Liver (tissue), 9 donors: ENCODE measurements around the gene SOX5. TPM values are rescaled to one million over a fixed set of nuclear protein-coding genes. Genes with fewer than 3 reads are reported as not detected.

Experiments used
- DNase-seq: peaks from one replicate; pipeline ENCODE4 v3.0.0-alpha.2; 2017; ENCODE audit warnings: low spot score
- H3K27ac ChIP-seq, 2 donors: one replicate each; pipeline ENCODE4 v1.7.0; 2013; ENCODE audit warnings: inconsistent platforms in 2 of 2, low read length in 2 of 2, control low read depth in 1 of 2, low read depth in 1 of 2, mild to moderate bottlenecking in 1 of 2
- H3K27me3 ChIP-seq, 4 donors: one replicate each; pipeline versions ENCODE4 v1.6.1 to v1.7.0; 2013; ENCODE audit warnings: low read length in 3 of 4, inconsistent platforms in 1 of 4, mild to moderate bottlenecking in 1 of 4, moderate library complexity in 1 of 4; ENCODE audit not compliant: control insufficient read depth in 4 of 4, insufficient read depth in 4 of 4
- H3K36me3 ChIP-seq, 4 donors: one replicate each; pipeline versions ENCODE4 v1.6.1 to v1.7.0; 2013; ENCODE audit warnings: low read length in 3 of 4, mild to moderate bottlenecking in 3 of 4, low read depth in 1 of 4, moderate library complexity in 1 of 4; ENCODE audit not compliant: control insufficient read depth in 4 of 4, insufficient read depth in 3 of 4
- H3K4me1 ChIP-seq, 4 donors: one replicate each; pipeline versions ENCODE4 v1.6.1 to v1.7.0; 2013; ENCODE audit warnings: low read length in 3 of 4, mild to moderate bottlenecking in 3 of 4, moderate library complexity in 1 of 4; ENCODE audit not compliant: control insufficient read depth in 4 of 4, insufficient read depth in 4 of 4
- H3K4me3 ChIP-seq, 3 donors: one replicate each; pipeline versions ENCODE4 v1.6.1 to v1.7.0; 2013; ENCODE audit warnings: low read length in 3 of 3, control low read depth in 1 of 3, low read depth in 1 of 3, mild to moderate bottlenecking in 1 of 3
- H3K9ac ChIP-seq, 2 donors: one replicate each; pipeline ENCODE4 v1.7.0; 2013; ENCODE audit warnings: low read length in 2 of 2, mild to moderate bottlenecking in 2 of 2, moderate library complexity in 2 of 2, control low read depth in 1 of 2, low read depth in 1 of 2
- H3K9me3 ChIP-seq, 4 donors: one replicate each; pipeline versions ENCODE4 v1.6.1 to v1.7.0; 2013; ENCODE audit warnings: low read length in 3 of 4; ENCODE audit not compliant: control insufficient read depth in 4 of 4
- EGR1 ChIP-seq, 2 donors: IDR thresholded peaks; 2 replicates each; pipeline ENCODE4 v1.6.1; 2016 to 2018; ENCODE audit warnings: antibody characterized with exemption in 2 of 2, low read depth in 2 of 2
- FOXA1 ChIP-seq: IDR thresholded peaks from 2 replicates; pipeline ENCODE4 v1.6.1; 2016; ENCODE audit warnings: antibody characterized with exemption
- FOXA2 ChIP-seq: IDR thresholded peaks from 2 replicates; pipeline ENCODE4 v1.6.1; 2016; ENCODE audit warnings: antibody characterized with exemption
- GABPA ChIP-seq, 2 donors: IDR thresholded peaks in 1 of 2; conservative IDR thresholded peaks in 1 of 2; 2 replicates each; pipeline ENCODE4 v1.6.1; 2016; ENCODE audit warnings: antibody characterized with exemption in 2 of 2, mild to moderate bottlenecking in 1 of 2, moderate library complexity in 1 of 2
- HNF4A ChIP-seq, 2 donors: conservative IDR thresholded peaks; 2 replicates each; pipeline ENCODE4 v1.6.1; 2016; ENCODE audit warnings: antibody characterized with exemption in 2 of 2, mild to moderate bottlenecking in 2 of 2
- HNF4G ChIP-seq: IDR thresholded peaks from 2 replicates; pipeline ENCODE4 v1.6.1; 2016; ENCODE audit warnings: antibody characterized with exemption
- JUND ChIP-seq, 2 donors: IDR thresholded peaks; 2 replicates each; pipeline ENCODE4 v1.6.1; 2016; ENCODE audit warnings: antibody characterized with exemption in 2 of 2
- MAX ChIP-seq: IDR thresholded peaks from 2 replicates; pipeline ENCODE4 v1.6.1; 2016; ENCODE audit warnings: antibody characterized with exemption
- NR2F2 ChIP-seq: IDR thresholded peaks from 2 replicates; pipeline ENCODE4 v1.6.1; 2016; ENCODE audit warnings: antibody characterized with exemption
- RAD21 ChIP-seq, 2 donors: IDR thresholded peaks; 2 replicates each; pipeline ENCODE4 v1.6.1; 2016; ENCODE audit warnings: antibody characterized with exemption in 2 of 2, mild to moderate bottlenecking in 2 of 2
- RXRA ChIP-seq, 2 donors: IDR thresholded peaks; 2 replicates each; pipeline ENCODE4 v1.6.1; 2017 to 2018; ENCODE audit warnings: antibody characterized with exemption in 2 of 2, mild to moderate bottlenecking in 1 of 2
- SP1 ChIP-seq: IDR thresholded peaks from 2 replicates; pipeline ENCODE4 v1.6.1; 2018; ENCODE audit warnings: antibody characterized with exemption, mild to moderate bottlenecking
- TAF1 ChIP-seq: conservative IDR thresholded peaks from 2 replicates; pipeline ENCODE4 v1.6.1; 2016; ENCODE audit warnings: antibody characterized with exemption, mild to moderate bottlenecking
- ZBTB33 ChIP-seq: IDR thresholded peaks from 2 replicates; pipeline ENCODE4 v1.6.1; 2016; ENCODE audit warnings: antibody characterized with exemption
- WGBS: extraction: QIAGEN DNeasy Blood & Tissue Kit; methylation state at CpG from one replicate; pipeline ENCODE4 v1.1.7; 2013; 5-methylcytosine and 5-hydroxymethylcytosine counted together
- polyA plus RNA-seq, 2 donors: library from polyadenylated mRNA; stranded (reverse) in 1 of 2; unstranded in 1 of 2; fragments of 200-250 nt in 1 of 2; fragments of >200 nt in 1 of 2; fragmentation: Nextera tagmentation in 1 of 2; extraction: Ambion mirVana in 1 of 2; gene quantifications; one replicate each; pipeline versions ENCODE4 v1.2.1 to v1.2.3, GENCODE V29; 2013 to 2015
- total RNA-seq, 2 donors: library from RNA; depleted of rRNA; stranded (reverse); fragments of >200 nt; gene quantifications; one replicate each; pipeline ENCODE4 v1.2.3, GENCODE V29; 2014
- TF ChIP-seq, protein P1 (sequence below): fragments of 150-350 bp; IDR thresholded peaks from 2 replicates; pipeline ENCODE4 v1.5.1; 2017; ENCODE audit warnings: improper control_type of control experiment, low read depth, low read length; ENCODE audit not compliant: missing input control
- TF ChIP-seq, protein P2 (sequence below): IDR thresholded peaks from 2 replicates; pipeline ENCODE4 v1.6.1; 2016; ENCODE audit warnings: antibody characterized with exemption
- TF ChIP-seq, protein P3 (sequence below): IDR thresholded peaks from 2 replicates; pipeline ENCODE4 v1.6.1; 2016; ENCODE audit warnings: antibody characterized with exemption, mild to moderate bottlenecking
- donor health status: healthy.
- donor health status: healthy.
- donor health status: healthy.
- donor health status: healthy.
- donor health status: healthy.

Gene SOX5
- total and polyA plus RNA-seq, 4 donors: 2.3 to 42.4 (median 12.3) TPM

DNA sequence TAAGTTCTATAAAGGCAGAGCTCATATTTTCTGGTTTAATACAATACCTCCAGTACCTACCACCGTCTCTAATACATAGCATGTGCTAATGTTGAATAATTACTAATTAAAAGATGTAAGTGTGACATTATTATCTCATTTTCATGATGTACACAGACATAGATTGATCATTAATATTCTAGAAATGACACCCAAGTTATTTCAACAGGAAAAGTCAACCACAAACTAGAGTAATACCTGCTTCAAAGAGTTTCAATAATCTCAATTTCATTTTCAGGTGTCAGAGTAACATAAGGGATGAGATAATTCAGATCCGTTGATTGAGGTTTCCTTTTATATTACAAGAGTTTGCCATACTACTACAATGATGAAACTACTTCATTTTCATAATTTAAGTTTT lies 388.9 kb downstream of the SOX5 start:
- 93% methylated on average over 2 of the region's 2 CpGs for WGBS
- no peak for DNase-seq
- H3K9me3 ChIP-seq: no peaks in the 10 kb centered on the region
- H3K4me1 ChIP-seq: peaks cover 0 to 1% (median 0%) of the 10 kb centered on the region in 4 donors
- no peak overlapping the region for H3K4me3 ChIP-seq
- no peak for TF ChIP-seq FOXA1
- TF ChIP-seq SP1: no peak
- TF ChIP-seq GABPA (IDR thresholded peaks at IDR 0.05 in 1 of 2, conservative IDR thresholded peaks at IDR 0.05 in 1 of 2): no peak
- TF ChIP-seq MAX: no peak
- no peak for TF ChIP-seq RAD21 (IDR thresholded peaks at IDR 0.05)
- no peak for TF ChIP-seq TAF1
- no peak for TF ChIP-seq JUND (IDR thresholded peaks at IDR 0.05)
- TF ChIP-seq, protein P1, sequence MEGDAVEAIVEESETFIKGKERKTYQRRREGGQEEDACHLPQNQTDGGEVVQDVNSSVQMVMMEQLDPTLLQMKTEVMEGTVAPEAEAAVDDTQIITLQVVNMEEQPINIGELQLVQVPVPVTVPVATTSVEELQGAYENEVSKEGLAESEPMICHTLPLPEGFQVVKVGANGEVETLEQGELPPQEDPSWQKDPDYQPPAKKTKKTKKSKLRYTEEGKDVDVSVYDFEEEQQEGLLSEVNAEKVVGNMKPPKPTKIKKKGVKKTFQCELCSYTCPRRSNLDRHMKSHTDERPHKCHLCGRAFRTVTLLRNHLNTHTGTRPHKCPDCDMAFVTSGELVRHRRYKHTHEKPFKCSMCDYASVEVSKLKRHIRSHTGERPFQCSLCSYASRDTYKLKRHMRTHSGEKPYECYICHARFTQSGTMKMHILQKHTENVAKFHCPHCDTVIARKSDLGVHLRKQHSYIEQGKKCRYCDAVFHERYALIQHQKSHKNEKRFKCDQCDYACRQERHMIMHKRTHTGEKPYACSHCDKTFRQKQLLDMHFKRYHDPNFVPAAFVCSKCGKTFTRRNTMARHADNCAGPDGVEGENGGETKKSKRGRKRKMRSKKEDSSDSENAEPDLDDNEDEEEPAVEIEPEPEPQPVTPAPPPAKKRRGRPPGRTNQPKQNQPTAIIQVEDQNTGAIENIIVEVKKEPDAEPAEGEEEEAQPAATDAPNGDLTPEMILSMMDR: no peak
- TF ChIP-seq HNF4A (conservative IDR thresholded peaks at IDR 0.05): no peak
- TF ChIP-seq, protein P2, sequence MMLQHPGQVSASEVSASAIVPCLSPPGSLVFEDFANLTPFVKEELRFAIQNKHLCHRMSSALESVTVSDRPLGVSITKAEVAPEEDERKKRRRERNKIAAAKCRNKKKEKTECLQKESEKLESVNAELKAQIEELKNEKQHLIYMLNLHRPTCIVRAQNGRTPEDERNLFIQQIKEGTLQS: no peak
- TF ChIP-seq FOXA2: no peak
- no peak for TF ChIP-seq ZBTB33
- no peak for TF ChIP-seq EGR1 (IDR thresholded peaks at IDR 0.05; ENCODE audit: low read depth in 2 of 2)
- no peak for TF ChIP-seq RXRA (IDR thresholded peaks at IDR 0.05)
- TF ChIP-seq HNF4G: no peak
- TF ChIP-seq, protein P3, sequence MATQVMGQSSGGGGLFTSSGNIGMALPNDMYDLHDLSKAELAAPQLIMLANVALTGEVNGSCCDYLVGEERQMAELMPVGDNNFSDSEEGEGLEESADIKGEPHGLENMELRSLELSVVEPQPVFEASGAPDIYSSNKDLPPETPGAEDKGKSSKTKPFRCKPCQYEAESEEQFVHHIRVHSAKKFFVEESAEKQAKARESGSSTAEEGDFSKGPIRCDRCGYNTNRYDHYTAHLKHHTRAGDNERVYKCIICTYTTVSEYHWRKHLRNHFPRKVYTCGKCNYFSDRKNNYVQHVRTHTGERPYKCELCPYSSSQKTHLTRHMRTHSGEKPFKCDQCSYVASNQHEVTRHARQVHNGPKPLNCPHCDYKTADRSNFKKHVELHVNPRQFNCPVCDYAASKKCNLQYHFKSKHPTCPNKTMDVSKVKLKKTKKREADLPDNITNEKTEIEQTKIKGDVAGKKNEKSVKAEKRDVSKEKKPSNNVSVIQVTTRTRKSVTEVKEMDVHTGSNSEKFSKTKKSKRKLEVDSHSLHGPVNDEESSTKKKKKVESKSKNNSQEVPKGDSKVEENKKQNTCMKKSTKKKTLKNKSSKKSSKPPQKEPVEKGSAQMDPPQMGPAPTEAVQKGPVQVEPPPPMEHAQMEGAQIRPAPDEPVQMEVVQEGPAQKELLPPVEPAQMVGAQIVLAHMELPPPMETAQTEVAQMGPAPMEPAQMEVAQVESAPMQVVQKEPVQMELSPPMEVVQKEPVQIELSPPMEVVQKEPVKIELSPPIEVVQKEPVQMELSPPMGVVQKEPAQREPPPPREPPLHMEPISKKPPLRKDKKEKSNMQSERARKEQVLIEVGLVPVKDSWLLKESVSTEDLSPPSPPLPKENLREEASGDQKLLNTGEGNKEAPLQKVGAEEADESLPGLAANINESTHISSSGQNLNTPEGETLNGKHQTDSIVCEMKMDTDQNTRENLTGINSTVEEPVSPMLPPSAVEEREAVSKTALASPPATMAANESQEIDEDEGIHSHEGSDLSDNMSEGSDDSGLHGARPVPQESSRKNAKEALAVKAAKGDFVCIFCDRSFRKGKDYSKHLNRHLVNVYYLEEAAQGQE: no peak
- no peak for TF ChIP-seq NR2F2
- H3K27ac ChIP-seq: no peak overlapping the region
- H3K36me3 ChIP-seq: peaks cover 0 to 10% (median 5%) of the 10 kb centered on the region in 4 donors
- H3K9ac ChIP-seq: no peak overlapping the region
- H3K27me3 ChIP-seq: no peaks in the 10 kb centered on the region
